Measurements from ENCODE around the gene KDM5A. TPM values are rescaled to one million over a fixed set of nuclear protein-coding genes. Genes with fewer than 3 reads are reported as not detected.

Gene KDM5A
- total RNA-seq, 1 donor from 2014 or later = 79.8 TPM

DNA sequence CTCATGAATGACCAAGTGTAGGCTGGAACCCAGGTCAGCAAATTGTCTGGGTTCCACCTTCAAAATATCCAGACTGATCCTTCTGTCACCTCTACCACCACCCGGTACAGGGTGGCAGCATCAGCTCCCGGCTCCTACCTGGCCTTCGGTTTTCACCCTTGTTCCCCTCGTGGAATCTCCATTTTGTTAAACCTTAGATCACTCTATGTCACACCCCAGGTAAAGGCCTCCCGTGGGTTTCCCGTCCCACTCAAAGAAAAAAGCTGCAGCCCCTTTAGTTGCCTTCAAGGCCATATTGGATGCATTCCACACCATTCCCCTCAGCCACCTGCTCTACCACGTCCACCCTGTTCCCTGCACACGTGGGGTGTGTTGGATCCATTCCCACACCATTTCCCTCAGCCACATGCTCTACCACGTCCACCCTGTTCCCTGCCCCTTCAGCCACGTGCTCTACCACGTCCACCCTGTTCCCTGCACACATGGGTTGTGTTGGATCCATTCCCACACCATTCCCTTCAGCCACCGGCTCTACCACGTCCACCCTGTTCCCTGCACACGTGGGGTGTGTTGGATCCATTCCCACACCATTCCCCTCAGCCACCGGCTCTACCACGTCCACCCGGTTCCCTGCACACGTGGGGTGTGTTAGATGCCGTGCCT lies 150.3 kb downstream of the KDM5A start:
- Histone ChIP-seq H3K4me1 (ENCODE audit: insufficient read depth, low read length) (no peaks in the 10 kb centered on the region), H3K36me3 (ENCODE audit: insufficient read depth, low read length) (no peaks in the 10 kb centered on the region), H3K27ac (ENCODE audit: low read depth, low read length) (no peak overlapping the region), H3K9ac (ENCODE audit: low read length) (no peak overlapping the region), H3K4me3 (ENCODE audit: insufficient read depth, low read depth, low read length) (no peak overlapping the region), H3K9me3 (ENCODE audit: insufficient read depth, low read depth, low read length) (peaks cover 7% of the 10 kb centered on the region), H3K4me2 (ENCODE audit: low read length) (no peak overlapping the region), H3K27me3 (ENCODE audit: insufficient read depth, low read length) (no peaks in the 10 kb centered on the region), H3K79me2 (ENCODE audit: insufficient read depth, low read length) (no peaks in the 10 kb centered on the region), H2AFZ (ENCODE audit: low read depth, low read length) (no peak overlapping the region), H4K20me1 (ENCODE audit: insufficient read depth, low read length) (no peaks in the 10 kb centered on the region)
- H3K36me3 Mint-ChIP-seq (ENCODE audit: low read depth, unreplicated experiment) = peaks cover 19% of the 10 kb centered on the region
- peaks cover 6% of the 10 kb centered on the region for H3K27me3 Mint-ChIP-seq (ENCODE audit: low read depth, unreplicated experiment)
- H3K4me3 Mint-ChIP-seq (ENCODE audit: unreplicated experiment) = no peak overlapping the region
- H3K4me1 Mint-ChIP-seq (ENCODE audit: low read depth, unreplicated experiment) = peaks cover 3% of the 10 kb centered on the region
- FAIRE-seq = no peak
- peaks cover 21% of the 10 kb centered on the region for H3K9me3 Mint-ChIP-seq (ENCODE audit: unreplicated experiment)
- DNase-seq (ENCODE audit: low read depth) = no peak
- TF ChIP-seq CTCF (IDR thresholded peaks at IDR 0.05; ENCODE audit: insufficient read depth, low read depth, low read length) = no peak
- no peak for TF ChIP-seq EZH2 (IDR thresholded peaks at IDR 0.05; ENCODE audit: insufficient read depth, low read length)
- peak overlapping the region; percentile 50 for H3K27ac Mint-ChIP-seq (ENCODE audit: unreplicated experiment)

DNA sequence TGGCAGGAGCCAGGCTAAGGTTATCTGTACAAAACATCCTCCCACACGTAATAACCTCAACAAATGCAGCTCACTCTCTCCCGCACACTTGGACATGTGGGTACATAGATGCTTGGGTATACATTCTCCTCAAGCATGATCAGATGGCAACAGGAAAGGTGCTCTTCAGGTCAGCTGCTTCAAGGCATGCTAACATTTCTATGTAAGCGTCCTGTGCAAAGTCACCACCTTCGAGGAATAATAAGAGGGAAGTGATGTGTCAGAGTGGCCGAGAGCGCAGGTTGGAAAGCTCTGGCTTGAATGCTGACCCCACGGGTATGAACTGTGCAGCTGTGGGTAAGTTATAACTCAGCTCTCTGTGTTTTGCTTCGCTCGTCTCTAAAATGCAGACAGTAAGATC lies 151.0 kb downstream of the KDM5A start:
- Mint-ChIP-seq H3K27me3 (ENCODE audit: low read depth, unreplicated experiment) (peaks cover 6% of the 10 kb centered on the region), H3K4me1 (ENCODE audit: low read depth, unreplicated experiment) (no peaks in the 10 kb centered on the region), H3K27ac (ENCODE audit: unreplicated experiment) (no peak overlapping the region), H3K36me3 (ENCODE audit: low read depth, unreplicated experiment) (peaks cover 23% of the 10 kb centered on the region), H3K9me3 (ENCODE audit: unreplicated experiment) (peaks cover 21% of the 10 kb centered on the region), H3K4me3 (ENCODE audit: unreplicated experiment) (peak overlapping the region; percentile 41)
- no peak for TF ChIP-seq EZH2 (IDR thresholded peaks at IDR 0.05; ENCODE audit: insufficient read depth, low read length)
- TF ChIP-seq CTCF (IDR thresholded peaks at IDR 0.05; ENCODE audit: insufficient read depth, low read depth, low read length) = no peak
- DNase-seq (ENCODE audit: low read depth) = no peak
- no peaks in the 10 kb centered on the region for H3K79me2 ChIP-seq (ENCODE audit: insufficient read depth, low read length)
- H3K27me3 ChIP-seq (ENCODE audit: insufficient read depth, low read length) = no peaks in the 10 kb centered on the region
- no peak overlapping the region for H2AFZ ChIP-seq (ENCODE audit: low read depth, low read length)
- H3K4me1 ChIP-seq (ENCODE audit: insufficient read depth, low read length) = no peaks in the 10 kb centered on the region
- no peak for FAIRE-seq
- peaks cover 7% of the 10 kb centered on the region for H3K9me3 ChIP-seq (ENCODE audit: insufficient read depth, low read depth, low read length)
- no peaks in the 10 kb centered on the region for H3K36me3 ChIP-seq (ENCODE audit: insufficient read depth, low read length)
- no peaks in the 10 kb centered on the region for H4K20me1 ChIP-seq (ENCODE audit: insufficient read depth, low read length)
- H3K27ac ChIP-seq (ENCODE audit: low read depth, low read length) = no peak overlapping the region
- no peak overlapping the region for H3K4me3 ChIP-seq (ENCODE audit: insufficient read depth, low read depth, low read length)
- H3K9ac ChIP-seq (ENCODE audit: low read length) = no peak overlapping the region
- no peak overlapping the region for H3K4me2 ChIP-seq (ENCODE audit: low read length)
